GM11168 (cell line): ENCODE data around the gene WNT7A.

Experiments
- in situ Hi-C: fragments of 300-500 bp; cut with MboI; formaldehyde crosslinking; loops from one replicate; pipeline ENCODE4 v1.12.0; 2022; ENCODE audit warnings: low sequenced_read_pairs; ENCODE audit not compliant: unreplicated experiment

Gene WNT7A

DNA sequence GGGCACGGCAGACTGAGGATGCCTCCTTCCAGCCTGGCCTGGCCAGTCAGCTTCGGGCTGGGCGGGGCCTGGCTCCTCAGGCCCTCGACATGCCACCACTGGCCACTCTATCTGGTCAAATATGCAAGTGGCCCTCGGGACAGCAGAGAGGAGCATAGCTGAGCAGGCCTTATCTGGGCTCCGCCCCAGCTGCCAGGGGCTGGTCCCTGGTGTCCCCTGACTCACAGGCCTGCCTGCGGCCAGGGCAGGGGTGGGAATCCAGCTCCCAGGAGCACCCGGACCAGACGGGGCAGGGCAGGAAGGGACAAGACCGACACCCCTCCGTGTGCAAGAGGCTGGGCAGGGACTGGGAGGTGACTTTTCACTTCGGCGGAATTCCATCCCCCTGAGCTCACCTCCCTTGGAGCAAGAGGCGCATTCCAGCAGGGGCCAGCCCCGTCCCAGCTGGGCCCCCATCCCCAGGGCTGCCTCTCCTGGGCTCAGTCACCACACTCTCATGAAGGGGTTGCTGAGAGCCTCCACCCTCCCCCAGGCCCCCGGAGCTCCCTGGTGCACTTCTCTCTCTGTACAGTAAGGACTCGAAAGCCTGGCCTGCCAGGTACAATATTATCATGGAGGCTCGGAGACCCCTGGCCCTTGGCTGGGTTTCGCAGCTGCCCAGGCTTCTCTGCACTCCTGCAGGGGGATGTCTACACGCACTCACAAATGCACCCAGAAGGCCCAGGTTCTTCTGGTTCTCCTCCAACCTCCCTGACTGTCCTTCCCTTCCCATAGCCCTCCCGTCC lies 29.5 kb downstream of the WNT7A start:
- in situ Hi-C loops, result no loop called here

- in situ Hi-C loops, result no loop called here
These were observed 30.9 kb downstream of the WNT7A start for GRCh38 chr3:13849018-13849417.

DNA sequence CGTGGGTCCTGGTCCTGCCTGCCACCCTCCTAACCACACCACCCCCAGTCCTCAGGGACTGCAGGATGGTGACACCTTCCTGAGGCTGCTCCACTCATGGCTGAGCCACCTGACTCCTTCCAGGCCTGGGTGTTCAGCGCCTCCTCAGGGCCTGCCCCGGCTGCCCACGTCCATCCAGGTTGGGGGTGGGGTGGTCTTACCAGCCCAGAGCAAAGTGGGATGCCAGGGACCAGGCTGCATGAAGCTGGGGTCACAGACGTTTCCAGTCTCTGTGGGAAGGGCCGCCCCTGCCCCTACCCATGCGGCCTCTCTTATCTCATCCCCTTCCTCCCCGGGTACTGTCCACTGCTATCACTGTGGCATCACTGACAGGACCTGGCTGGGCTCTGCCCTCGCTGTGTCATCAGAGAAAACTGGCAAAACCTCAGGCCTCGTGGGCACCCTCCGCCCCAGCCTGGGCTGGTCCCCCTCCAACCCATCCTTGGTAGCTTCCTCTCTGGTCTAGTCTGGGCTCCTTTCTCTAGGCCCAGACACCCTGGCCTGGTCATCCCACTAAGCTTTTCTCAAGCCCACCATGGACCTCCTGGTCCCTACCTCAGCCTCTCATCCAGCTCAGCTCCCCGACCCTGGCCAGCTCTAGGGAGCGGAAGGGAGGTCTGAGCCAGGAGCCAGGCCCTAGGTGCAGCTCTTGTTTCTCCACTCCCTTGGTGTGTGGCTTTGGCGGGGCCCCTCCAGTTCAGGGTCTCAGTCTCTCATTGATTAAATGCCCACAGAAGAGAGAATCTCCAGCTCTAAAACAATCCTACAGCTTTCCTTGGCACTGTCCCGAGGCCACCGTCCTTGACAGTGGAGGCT lies 32.9 kb downstream of the WNT7A start:
- in situ Hi-C loops, result no loop called here

GRCh38 chr3:13846238-13846637 lies 33.6 kb downstream of the WNT7A start:
- in situ Hi-C loops, result no loop called here

DNA sequence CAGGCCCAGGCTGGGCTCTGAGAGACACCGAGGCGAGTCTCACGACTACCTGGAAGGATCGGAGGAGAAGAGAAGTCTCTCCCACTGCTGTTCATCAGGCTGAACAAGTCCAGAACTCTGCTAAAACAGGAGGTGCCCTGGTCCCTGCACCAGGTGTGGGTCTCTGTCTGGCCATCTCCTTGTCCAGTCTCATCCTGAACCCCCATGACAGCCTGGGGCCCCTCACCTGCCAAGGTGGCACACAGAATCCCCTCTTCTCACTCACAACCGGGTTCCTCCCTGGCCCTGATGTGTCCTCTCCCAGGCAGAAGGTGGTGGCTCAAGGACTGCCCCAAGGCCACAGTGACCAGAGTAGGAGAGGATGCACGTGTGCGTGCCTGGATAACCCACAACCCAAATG lies 34.1 kb downstream of the WNT7A start:
- in situ Hi-C loops, result no loop called here

GRCh38 chr3:13844911-13845310 lies 35.0 kb downstream of the WNT7A start:
- in situ Hi-C loops, result no loop called here

DNA sequence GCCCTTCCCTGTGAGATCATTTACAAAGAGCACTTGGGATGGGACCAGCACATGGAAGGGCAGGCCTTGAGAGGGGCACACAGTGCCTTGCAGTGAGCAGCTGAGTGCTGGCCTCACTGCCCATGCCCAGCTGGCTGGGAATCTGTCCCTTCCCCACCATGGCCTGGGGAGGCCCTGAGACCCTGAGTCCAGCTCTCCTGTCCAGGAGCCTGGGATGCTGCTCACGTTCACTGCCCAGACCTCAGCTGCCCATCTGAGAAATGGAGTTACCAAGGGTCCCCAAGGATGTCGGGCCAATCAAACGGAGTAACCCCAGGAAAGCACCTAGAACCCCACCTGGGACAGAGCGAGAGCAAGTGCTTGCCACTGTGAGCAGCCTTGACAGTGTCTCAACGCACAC lies 35.6 kb downstream of the WNT7A start:
- in situ Hi-C loops, result no loop called here

DNA sequence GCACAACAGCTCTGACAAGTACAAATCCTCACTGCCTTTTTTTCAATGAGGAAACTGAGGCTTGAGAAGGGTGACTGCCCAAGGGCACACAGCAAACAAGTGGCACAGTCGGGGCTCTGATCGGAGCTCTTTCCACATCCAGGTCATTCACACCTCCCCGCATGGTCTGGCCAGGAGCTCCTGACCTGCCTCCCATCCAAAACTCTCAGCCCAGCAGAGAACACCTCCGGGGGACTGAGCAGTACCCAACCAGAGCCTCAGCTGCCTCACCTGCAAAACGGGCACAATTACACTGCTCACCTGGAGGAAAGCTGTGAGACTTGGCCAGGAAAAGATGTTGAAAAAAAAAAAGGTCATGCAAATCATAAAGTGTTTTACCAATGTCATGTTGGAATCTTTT lies 36.5 kb downstream of the WNT7A start:
- in situ Hi-C loops, result no loop called here

DNA sequence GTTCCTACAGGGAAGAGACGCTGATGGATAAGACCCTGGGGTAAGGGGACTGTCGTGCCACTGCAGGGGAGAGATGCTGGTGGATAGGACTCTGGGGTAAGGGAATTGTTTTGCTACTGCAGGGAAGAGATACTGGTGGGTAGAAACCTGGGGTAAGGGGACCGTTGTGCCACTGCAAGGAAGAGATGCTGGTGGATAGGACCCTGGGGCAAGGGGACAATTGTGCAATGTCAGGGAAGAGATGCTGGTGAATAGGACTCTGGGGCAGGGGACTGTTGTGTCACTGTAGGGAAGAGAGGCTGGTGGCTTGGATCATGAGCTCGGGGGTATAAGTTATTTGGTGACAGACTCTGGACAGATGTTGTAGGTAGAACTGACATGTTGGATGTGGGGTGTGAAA lies 37.6 kb downstream of the WNT7A start:
- in situ Hi-C loops, result no loop called here

GRCh38 chr3:13841826-13842225 lies 38.0 kb downstream of the WNT7A start:
- in situ Hi-C loops, result no loop called here

DNA sequence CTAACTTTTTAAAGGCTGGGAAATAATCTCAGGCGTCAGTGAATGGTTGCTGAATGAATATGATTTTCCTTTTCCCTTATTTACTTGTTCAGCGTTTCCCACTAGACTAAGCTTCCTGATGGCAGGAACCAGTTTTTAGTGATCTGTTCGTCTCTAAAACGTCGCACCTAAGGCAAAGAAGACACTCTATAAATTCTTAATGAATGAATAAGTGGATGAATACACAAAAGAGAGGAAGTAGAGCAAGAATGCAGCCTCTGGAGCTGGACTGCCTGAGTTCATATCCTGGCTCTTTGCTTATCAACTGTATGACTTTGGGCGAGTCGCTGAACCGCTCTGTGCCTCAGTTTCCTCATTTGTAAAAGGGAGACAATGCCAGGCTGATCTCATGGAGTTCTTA lies 38.7 kb downstream of the WNT7A start:
- in situ Hi-C loops, result no loop called here

DNA sequence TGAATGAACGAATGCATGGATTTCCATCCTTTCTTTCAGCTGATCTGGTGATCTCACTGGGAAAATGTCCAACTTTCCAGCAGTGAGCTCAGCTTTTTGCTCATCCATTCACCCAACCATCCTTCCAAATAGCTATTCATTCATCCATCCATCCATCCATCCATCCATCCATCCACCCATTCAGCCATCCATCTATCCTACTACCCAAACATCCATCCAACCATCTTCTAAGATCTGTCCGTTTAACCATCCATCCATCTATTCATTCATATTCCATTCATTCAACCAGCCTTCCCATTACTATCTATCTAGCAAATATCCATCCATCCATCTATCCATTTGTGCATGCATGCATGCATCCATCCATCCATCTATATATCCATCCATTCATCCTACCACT lies 39.4 kb downstream of the WNT7A start:
- in situ Hi-C loops, result no loop called here

DNA sequence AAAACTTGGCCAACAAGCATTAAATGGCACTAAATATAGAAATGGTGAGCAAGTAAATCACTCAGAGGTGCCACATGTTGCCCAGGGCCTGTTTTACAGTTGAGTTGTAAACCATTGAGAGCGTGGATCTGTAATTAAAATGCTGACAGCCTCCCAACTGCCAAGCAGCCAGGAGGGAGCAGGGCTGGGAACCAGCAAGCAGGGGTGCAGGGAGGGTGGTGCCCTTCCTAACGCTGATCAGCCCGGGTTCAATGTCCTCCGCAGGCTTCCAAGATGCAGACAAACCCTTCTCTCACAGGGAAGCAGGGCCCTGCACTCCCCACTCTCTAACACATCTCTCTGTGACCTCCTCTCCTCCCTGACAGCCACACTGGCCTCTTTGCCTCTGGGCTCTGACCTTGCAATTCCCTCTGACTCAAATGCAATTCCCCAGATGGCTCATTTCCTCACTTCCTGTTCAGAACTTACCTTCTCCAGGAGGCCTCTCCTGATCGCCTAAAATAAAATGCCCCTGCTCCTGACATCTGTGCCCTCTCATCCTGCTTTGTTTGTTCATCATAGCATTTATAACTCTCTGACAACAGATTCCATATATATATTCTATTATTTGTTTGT lies 40.0 kb downstream of the WNT7A start:
- in situ Hi-C loops, result no loop called here

- in situ Hi-C loops, result no loop called here
These were observed 40.6 kb downstream of the WNT7A start for GRCh38 chr3:13839253-13839652.

DNA sequence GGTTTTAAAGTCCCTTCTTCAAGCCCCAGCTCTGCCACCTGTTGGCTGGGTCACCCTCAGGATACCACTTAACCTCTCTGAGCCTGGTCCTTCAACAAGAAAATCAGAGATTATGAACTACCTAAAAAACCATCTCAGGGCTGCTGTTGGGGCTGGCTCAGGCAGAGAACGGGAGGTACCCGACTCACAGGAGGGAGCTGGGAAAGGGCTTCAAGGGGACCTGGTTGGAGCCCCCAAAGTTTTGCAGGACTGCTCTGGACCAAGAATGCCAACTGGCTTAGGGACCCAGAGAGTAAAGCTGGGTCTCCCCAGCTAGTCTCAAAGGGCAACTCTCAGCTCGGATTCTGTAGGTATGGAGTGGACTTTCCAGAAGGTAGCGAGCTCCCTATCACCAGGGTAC lies 41.5 kb downstream of the WNT7A start:
- in situ Hi-C loops, result no loop called here

DNA sequence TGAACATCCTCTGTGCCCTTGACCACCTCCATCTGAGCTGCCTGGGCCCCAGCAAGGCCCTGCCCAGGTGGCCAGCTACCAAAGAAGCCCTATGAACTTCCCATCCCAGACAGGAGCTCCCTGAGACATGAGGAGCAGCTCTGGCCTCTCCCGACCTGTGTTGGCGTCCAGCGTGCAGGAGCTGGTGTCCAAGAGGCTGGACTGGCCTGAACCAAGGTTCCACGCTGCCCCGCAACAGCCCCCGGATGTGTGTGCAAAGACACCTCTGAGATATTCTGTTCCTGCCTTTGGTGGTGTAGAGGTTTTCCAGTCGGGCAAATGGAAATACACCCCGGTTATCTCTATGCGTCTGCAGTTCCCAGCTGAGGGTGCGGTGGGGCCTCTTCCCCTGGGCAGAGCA lies 42.1 kb downstream of the WNT7A start:
- in situ Hi-C loops, result no loop called here

- in situ Hi-C loops, result no loop called here
These were observed 42.9 kb downstream of the WNT7A start for GRCh38 chr3:13836658-13837587.

GRCh38 chr3:13835246-13835645 lies 44.6 kb downstream of the WNT7A start:
- in situ Hi-C loops, result no loop called here

DNA sequence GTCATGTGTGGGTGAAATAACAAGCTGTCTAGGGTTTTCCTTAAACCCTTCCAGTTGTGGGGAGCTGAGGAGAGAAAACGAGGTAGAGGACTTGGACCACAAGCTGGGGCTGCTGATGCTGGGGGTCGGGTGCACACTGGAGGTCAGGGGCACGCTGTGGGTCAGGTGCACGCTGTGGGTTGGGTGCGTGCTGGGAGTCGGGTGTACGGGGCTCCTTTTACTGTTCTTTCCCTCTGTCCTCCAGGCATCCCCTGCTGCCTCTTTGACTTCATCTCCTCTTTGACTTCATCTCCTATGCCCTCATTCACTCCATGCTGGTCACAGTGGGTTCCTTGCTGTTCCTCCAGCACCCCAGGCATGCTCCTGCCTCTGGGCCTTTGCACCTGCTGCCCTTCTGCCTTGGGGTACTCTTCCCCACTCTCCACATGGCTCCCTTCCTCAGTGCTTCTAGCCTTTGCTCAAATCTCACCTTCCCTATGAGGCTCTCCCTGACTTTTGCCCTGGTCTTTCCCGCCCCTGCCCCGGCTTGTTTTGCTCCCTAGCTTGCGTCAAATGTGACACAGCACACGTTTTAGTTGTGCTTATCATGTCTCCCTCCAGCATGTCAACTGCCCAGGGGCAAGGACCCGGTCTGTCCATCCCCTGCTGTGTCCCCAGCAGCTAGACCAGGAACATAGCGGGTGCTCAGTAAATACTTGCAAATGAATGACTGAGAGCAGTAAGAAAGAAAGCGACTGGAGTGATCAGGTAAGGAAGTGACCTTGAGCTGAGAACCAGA lies 45.4 kb downstream of the WNT7A start:
- in situ Hi-C loops, result no loop called here
